ENCODE results near the gene FAM171A1.

- TF ChIP-seq CTCF (IDR thresholded peaks at IDR 0.05) (no peak), REST (IDR thresholded peaks at IDR 0.05; ENCODE audit: insufficient read depth in 1 of 2, low read depth in 2 of 2, low read length in 1 of 2) (no peak), POLR2AphosphoS5 (IDR thresholded peaks at IDR 0.05; ENCODE audit: low read depth, low read length) (no peak), SIN3A (IDR thresholded peaks at IDR 0.05; ENCODE audit: borderline replicate concordance, insufficient read depth, low read depth, low read length) (no peak), TCF7L2 (IDR thresholded peaks at IDR 0.05; ENCODE audit: low read depth, low read length) (no peak)
Measured at GRCh38 chr10:15411010-15411409, 39.9 kb upstream of the FAM171A1 start.
